GM19328 (cell line): ENCODE data around the gene GPANK1.

ENCODE experiments used
- ATAC-seq: cut with Tn5 transposase; IDR thresholded peaks from one replicate; pipeline ENCODE4 v1.9.1; 2021; ENCODE audit warnings: mild to moderate bottlenecking, moderate library complexity; ENCODE audit not compliant: unreplicated experiment

Gene GPANK1

DNA sequence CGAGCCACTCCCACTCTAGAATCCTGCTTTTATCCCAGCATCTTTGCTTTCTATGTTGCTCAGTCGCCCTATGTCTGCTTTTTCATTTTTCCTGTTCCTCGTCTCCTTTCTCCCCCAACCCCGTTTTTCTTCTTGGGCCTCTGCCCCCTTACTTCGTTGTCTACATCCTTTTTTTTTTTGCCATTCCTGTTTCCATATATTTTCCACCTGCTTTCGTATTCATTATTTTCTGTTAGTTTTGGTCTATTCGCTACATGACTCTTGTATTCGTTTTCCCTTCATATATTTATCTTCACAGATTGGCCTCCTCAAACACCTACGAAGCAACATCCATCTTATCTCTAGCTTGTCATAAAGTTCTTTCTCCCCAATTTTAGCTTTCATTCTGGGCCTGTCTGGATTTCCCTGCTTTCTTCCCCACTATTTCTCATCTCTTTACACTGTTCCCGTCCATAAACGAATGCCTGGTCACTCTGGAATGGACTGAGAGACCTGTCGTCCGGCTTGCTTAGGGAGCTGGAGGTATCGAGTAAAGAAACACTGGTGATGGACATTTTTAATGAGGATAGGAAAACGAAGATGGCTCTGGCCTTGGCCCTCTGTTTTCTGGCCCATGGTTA is 43.4 kb downstream of the GPANK1 start:
- ATAC-seq, result no peak

DNA sequence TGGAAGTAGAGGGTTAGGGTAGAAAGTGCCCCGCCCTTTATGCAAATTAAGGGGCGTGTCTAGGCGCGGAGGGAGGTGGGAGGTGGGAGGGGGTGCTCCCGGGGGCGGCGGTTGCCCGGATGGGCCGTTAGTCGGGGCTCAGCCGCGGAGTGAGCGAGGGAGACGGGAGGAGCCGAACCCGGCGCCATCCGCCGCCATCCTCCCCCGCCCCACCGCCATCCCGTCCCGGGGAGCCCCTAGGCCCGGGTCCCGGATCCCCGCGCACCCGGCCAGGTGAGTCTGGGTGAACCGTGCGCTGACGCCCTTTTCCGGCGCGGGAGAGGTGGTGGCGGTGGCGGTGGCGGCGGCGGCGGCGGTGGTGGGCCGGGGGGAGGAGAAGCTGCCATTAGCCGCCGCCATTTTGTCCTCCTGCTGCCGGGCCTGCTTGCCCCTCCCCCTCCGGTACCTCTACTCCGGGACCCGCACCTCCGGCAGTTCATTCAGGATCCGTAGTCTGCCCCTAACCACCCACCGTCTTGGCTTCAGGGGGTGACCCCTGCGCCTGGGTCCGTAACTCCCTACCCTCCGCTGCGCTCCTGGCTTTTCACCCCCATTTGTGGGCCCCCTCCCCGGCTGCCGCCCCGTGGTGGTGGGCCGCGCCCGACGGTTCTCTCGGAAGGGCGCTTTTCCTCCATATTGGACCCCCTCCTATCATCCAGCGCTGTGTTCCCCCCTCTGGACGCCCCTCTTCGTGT is 44.0 kb downstream of the GPANK1 start, which contains the start of gene PRRC2A:
Gene PRRC2A, plus strand, starts transcription at position 130 of the 734 bp plus-strand sequence. CDS start 2,075 bp downstream, outside the sequence.
- peak; percentile 1 for ATAC-seq

DNA sequence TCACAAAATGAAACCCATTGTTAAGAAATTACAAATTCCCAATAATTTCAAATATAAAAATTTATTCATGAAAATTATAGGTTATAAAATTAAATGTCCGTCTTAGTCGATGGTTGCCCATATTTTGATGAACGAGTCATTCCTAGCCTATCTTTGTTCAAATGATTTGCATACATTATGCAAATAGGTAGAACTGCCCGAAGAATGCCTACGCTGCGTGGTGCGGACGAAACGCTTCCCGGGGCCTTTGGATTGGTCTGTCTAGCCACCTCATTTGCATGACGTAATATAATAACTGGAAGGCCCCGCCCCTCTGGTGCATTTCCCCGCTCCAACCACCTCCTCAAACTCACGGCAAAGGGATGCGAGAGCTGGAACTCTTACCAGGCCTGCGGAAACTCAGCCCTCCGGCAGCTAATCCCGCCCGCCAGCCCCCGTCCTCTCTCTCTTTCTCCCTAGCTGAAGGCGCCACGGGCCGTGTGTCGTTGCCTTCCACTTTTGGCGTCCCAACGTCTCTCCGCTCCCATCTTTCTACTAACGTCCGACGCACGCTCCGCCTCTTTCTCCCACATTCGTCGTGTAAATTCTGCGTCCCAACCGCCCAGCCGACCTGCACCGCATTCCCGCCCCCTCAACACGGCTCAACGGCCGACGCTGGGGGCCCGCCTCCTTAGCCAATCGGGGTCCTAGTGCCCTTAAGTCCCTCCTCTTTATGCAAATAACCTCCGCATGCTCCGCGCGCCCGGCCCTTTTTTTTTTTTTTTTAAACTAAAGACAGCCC is 44.8 kb downstream of the GPANK1 start:
- peak; percentile 79 for ATAC-seq

DNA sequence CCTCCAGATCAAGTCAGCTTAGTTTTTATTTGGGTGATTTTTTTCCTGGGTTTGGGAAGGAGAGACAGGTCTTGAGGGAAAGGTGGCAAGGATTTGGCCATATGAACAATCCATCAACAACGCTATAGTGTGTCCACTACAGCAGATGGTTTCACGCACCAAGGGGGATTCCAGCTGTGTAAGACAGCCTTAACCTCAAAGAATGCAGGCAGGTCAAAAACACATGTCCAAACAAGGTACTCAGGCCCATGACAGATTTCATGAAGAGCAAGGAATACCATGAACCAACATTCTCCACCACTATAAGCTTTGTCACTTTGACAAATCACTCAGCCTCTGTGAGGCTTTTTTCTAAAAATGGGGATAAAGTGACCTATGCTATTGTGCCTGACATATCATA is 47.8 kb downstream of the GPANK1 start:
- ATAC-seq, result no peak

GRCh38 chr6:31615748-31616147 is 49.0 kb downstream of the GPANK1 start:
- no peak for ATAC-seq

GRCh38 chr6:31614684-31615578 is 49.9 kb downstream of the GPANK1 start, which contains the start of gene AIF1:
TSS of gene AIF1 (plus strand) at chr6:31615234. CDS start at chr6:31615330, 96 bp downstream.
- no peak for ATAC-seq

GRCh38 chr6:31614075-31614619 is 50.6 kb downstream of the GPANK1 start:
- ATAC-seq, result no peak
